Activated CD4-positive, alpha-beta T cell treated with anti-CD3 and anti-CD28 coated beads, Interleukin-2, amount 10 ng/mL, durations not matched to agents 24 days and 14 days (primary cell): ENCODE data around the gene NRDE2. TPM values are rescaled to one million over a fixed set of nuclear protein-coding genes. Genes with fewer than 3 reads are reported as not detected.
A peak's percentile ranks its signal among the peaks of the same experiment; 100 is the strongest.

Source experiments
- DNase-seq: peaks from one replicate; pipeline ENCODE4 v3.0.0; 2022
- H3K27ac Mint-ChIP-seq: one replicate; pipeline ENCODE4 v1.8.0; 2022; ENCODE audit warnings: mild to moderate bottlenecking, mixed read lengths
- H3K27me3 Mint-ChIP-seq: one replicate; pipeline ENCODE4 v1.8.0; 2022; ENCODE audit warnings: mixed read lengths
- H3K36me3 Mint-ChIP-seq: one replicate; pipeline ENCODE4 v1.8.0; 2022; ENCODE audit warnings: low read depth, mild to moderate bottlenecking, mixed read lengths
- H3K4me1 Mint-ChIP-seq: one replicate; pipeline ENCODE4 v1.8.0; 2021; ENCODE audit warnings: mixed read lengths
- H3K4me3 Mint-ChIP-seq: one replicate; pipeline ENCODE4 v1.8.0; 2022; ENCODE audit warnings: mild to moderate bottlenecking, moderate library complexity, mixed read lengths
- H3K9me3 Mint-ChIP-seq: one replicate; pipeline ENCODE4 v1.8.0; 2021; ENCODE audit warnings: mixed read lengths
- intact Hi-C: fragments of 100-400 bp; cut with micrococcal nuclease; formaldehyde crosslinking; loops from one replicate; pipeline ENCODE4 v1.15.1; 2023
- total RNA-seq: library from RNA; stranded (reverse); gene quantifications from 2 replicates; pipeline ENCODE4 v1.2.3, GENCODE V29; 2022

Gene NRDE2
- total RNA-seq, 1 donor from 2014 or later = 22.8 TPM

DNA sequence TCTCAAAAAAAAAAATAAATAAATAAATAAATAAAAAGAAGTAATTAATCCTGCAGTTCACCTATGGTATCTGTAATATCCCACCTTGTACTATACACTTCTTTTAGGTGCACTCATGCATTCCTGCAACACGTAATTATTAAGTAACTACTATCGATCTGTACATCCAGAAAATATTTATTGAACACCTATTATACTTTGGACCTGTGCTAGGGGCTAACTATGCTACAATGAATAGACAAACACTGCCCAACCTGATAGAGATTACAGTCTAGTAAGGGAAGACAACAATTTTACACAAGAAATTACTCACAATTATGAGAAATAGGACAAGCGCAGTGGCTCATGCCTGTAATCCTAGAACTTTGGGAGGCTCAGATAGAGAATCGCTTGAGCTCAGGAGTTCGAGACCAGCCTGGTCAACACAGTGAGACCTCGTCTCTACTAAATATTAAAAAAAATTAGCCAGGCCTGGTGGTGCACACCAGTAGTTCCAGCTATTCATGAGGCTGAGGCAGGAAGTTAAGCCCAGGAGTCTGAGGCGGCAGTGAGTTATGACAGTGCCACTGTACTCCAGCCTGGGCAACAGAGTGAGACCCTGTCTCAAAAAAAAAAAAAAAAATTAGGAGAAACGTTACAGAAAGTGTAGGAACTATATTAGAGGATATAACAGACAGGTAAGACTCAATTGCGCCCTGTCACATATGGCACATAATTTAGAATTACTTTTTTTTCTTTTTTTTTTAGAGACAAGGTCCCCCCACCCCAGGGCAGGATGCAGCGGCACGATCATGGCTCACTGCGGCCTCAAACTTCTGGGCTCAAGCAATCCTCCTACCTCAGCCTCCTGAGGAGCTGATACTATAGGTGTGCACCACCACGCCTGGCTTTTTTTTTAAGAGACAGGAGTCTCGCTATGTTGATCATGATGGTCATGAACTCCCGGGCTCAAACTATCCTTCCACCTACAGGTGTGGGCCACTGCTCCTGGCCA is 1.2 kb downstream of the NRDE2 start:
- Mint-ChIP-seq H3K4me3 (peak overlapping the region; percentile 95), H3K9me3 (peaks cover 7% of the 10 kb centered on the region), H3K27ac (peak overlapping the region; percentile 93), H3K36me3 (peaks cover 8% of the 10 kb centered on the region), H3K27me3 (peaks cover 15% of the 10 kb centered on the region), H3K4me1 (peaks cover 18% of the 10 kb centered on the region)
- intact Hi-C loops = loop anchor here (1.0 to 10.0 kb wide), 5 partner anchors 53 to 1508 kb away; partner anchors contain the start of genes PSMC1 and TTC8
- no peak for DNase-seq

DNA sequence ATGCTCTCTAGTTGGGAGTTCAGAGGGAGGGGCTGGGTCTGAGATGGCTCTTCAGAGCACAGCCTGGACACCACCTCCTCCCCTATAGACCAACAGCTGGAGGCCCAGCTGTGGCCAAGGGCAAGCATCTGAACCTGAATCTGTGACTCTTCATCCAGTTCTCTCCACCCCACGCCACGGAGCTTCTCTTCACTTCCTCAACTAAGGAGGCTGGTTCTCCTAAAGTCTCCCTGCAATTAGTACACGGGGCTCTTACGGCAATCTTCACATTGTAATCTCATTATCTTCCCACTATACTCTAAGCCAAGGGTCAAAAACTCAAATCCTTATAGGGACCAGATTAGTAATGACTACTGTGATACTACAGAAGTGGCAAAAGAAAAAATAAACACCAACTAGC is 9.8 kb downstream of the NRDE2 start:
- intact Hi-C loops = no loop called here
- peaks cover 12% of the 10 kb centered on the region for H3K4me1 Mint-ChIP-seq
- H3K27me3 Mint-ChIP-seq = no peaks in the 10 kb centered on the region
- no peaks in the 10 kb centered on the region for H3K9me3 Mint-ChIP-seq
- H3K27ac Mint-ChIP-seq = no peak overlapping the region
- H3K36me3 Mint-ChIP-seq = peaks cover 24% of the 10 kb centered on the region
- DNase-seq = no peak
- no peak overlapping the region for H3K4me3 Mint-ChIP-seq

DNA sequence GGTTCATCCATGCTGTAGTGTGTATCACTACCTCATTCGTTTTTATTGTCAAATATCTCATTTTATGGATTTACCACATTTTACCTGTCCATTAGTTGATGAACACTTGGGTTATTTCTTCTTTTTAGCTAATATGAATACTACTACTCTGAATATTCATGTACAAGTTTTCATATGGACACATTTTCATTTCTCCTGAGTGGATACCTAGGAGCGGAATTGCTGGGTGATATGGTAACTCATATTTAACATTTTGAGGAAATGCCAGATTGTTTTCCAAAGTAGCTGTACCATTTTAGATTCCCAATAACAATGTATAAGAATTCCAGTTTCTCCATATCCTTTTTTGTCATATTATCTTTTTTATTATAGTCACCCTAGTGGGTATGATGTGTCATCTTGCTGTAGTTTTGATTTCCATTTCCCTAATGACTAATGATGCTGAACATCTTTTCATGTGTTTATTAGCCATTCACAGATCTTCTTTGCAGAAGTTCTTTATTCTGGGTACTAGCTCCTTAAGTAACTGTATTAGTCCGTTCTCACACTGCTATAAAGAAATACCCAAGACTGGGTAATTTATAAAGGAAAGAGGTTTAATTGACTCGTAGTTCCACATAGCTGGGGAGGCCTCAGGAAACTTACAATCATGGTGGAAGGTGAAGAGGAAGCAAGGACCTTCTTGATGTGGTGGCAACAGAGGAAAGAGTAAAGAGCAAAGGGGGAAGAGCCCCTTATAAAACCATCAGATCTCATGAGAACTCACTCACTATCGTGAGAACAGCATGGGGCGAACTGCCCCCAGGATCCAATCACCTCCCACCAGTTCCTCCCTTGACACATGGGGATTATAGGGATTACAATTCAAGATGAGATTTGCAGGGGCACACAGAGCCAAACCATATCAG is 11.9 kb downstream of the NRDE2 start:
- H3K27ac Mint-ChIP-seq = no peak overlapping the region
- H3K27me3 Mint-ChIP-seq = no peaks in the 10 kb centered on the region
- H3K9me3 Mint-ChIP-seq = no peaks in the 10 kb centered on the region
- DNase-seq = no peak
- intact Hi-C loops = no loop called here
- no peak overlapping the region for H3K4me3 Mint-ChIP-seq
- peaks cover 12% of the 10 kb centered on the region for H3K4me1 Mint-ChIP-seq
- peaks cover 31% of the 10 kb centered on the region for H3K36me3 Mint-ChIP-seq

DNA sequence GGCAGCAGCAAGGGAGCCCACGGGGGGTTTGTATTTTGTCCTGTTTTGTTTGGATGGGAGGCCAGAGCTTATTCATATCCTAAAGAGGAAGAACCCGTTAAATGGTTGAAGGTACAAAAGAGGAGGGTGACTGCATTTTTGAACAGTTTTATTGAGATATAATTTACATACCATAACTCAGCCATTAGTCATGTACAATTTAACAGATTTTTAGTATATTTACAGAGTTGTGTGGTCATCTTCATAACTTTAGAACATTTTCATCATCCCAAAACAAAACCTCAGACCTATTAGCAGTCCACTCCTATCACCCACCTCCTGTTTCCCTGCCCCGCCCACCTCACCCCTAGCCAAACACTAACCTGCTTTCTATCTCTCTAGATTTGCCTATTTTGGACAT is 12.6 kb downstream of the NRDE2 start:
- DNase-seq = no peak
- H3K4me3 Mint-ChIP-seq = no peak overlapping the region
- peaks cover 12% of the 10 kb centered on the region for H3K4me1 Mint-ChIP-seq
- H3K27ac Mint-ChIP-seq = no peak overlapping the region
- H3K27me3 Mint-ChIP-seq = no peaks in the 10 kb centered on the region
- H3K36me3 Mint-ChIP-seq = peaks cover 31% of the 10 kb centered on the region
- intact Hi-C loops = no loop called here
- no peaks in the 10 kb centered on the region for H3K9me3 Mint-ChIP-seq

DNA sequence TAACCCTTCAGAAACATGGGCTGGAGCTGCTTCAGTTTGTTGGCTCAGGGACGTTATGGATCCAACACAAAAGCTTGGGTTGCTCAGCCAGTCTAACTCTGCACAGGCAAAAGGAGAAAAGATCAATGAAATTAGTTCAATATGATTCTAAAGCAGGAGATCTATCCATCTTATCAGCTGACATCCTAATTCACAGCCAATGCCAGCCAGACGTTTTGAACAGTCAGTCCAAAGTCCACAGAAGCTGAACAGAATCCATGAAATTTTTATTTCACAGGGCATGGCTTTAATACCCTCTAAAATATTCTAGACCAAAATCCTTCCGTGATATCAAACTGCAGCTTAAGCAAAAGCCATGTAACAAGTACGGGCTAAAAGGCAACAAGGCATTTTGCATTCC is 13.7 kb downstream of the NRDE2 start:
- no peak for DNase-seq
- intact Hi-C loops = no loop called here
- Mint-ChIP-seq H3K27ac (no peak overlapping the region), H3K4me3 (no peak overlapping the region), H3K36me3 (peaks cover 35% of the 10 kb centered on the region), H3K4me1 (peaks cover 10% of the 10 kb centered on the region), H3K27me3 (no peaks in the 10 kb centered on the region), H3K9me3 (no peaks in the 10 kb centered on the region)

DNA sequence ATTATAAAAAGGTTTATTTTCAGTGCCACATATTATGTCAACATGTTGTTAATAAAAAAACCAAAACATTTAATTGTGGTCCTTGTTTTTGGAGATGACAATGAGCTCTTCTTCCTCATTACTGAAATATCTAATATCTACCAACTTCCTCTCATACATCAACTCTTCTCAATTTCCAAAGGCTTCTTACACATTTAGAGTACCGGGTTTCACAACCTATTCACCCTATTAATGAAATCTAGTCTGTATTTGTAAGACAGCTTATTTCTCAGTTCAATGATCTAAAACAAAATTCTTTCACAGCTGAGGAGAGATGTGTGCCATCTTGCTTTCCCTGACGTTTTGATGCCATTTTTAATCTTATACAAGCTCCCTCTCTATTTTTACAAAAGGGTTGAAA is 14.5 kb downstream of the NRDE2 start:
- no peak for DNase-seq
- Mint-ChIP-seq H3K9me3 (no peaks in the 10 kb centered on the region), H3K36me3 (peaks cover 35% of the 10 kb centered on the region), H3K27ac (no peak overlapping the region), H3K27me3 (no peaks in the 10 kb centered on the region), H3K4me1 (peaks cover 10% of the 10 kb centered on the region), H3K4me3 (no peak overlapping the region)
- intact Hi-C loops = no loop called here

DNA sequence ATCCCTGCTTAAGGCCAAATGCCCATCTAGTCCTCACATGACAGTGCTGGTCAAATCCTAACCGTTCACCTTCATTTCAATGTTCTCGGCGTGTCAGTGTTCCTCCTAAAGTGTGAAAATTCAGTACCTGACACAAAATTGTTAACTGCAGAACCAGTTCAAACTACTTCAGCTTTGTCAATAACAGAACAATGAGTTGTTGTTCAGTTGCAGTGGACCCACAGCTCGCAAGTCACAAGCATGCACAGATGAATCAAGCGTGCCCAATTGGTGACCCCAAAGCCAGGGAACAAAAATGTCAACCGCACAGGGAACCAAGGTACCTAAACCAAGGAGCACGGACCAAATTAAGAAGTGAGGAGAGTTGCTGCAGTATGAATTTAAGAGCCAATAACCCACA is 23.2 kb downstream of the NRDE2 start:
- DNase-seq = no peak
- H3K4me3 Mint-ChIP-seq = no peak overlapping the region
- H3K4me1 Mint-ChIP-seq = peaks cover 5% of the 10 kb centered on the region
- H3K27ac Mint-ChIP-seq = no peak overlapping the region
- H3K36me3 Mint-ChIP-seq = peaks cover 32% of the 10 kb centered on the region
- H3K27me3 Mint-ChIP-seq = no peaks in the 10 kb centered on the region
- H3K9me3 Mint-ChIP-seq = no peaks in the 10 kb centered on the region
- intact Hi-C loops = no loop called here

DNA sequence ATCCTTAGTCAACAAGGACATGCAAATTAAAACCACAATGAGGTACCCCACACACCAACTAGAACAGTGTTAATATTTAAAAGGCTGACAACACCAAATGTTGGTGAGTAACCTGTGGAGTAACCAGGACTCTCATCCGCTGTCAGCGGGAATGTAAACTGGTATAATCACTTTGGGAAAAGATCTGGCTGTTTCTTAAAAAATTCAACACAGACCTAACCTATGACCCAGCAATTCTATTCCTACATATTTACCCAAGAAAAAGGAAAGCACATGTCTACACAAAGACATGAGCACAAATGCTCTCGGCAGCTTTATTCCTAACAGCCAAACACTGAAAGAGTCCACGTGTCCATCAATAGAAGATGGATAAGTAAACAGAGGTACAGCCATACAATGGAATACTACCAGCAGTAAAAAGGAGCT is 26.6 kb downstream of the NRDE2 start:
- Mint-ChIP-seq H3K27me3 (no peaks in the 10 kb centered on the region), H3K36me3 (peaks cover 33% of the 10 kb centered on the region), H3K27ac (no peak overlapping the region), H3K4me1 (peaks cover 12% of the 10 kb centered on the region), H3K9me3 (no peaks in the 10 kb centered on the region), H3K4me3 (no peak overlapping the region)
- no peak for DNase-seq
- intact Hi-C loops = no loop called here

DNA sequence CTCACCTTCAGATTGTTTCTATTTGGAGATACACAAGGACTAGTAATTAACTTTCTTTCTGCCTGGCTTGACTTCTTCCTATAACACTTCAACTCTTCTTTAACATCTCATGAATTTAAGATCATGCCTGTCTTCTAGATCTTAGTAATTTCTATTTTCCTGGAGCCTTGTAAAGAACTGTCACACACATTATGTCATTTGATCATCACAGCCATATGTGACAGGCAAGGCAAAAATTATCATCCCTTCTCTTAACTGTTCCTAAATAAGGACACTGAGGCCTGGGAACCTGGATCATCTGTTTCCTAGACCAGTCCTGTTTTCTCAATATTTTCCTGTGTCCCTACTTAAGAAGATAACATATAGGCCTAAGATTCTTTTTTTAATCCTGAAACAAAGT is 27.2 kb downstream of the NRDE2 start:
- peaks cover 33% of the 10 kb centered on the region for H3K36me3 Mint-ChIP-seq
- no peak for DNase-seq
- no peaks in the 10 kb centered on the region for H3K27me3 Mint-ChIP-seq
- H3K4me1 Mint-ChIP-seq = peaks cover 12% of the 10 kb centered on the region
- intact Hi-C loops = no loop called here
- H3K4me3 Mint-ChIP-seq = no peak overlapping the region
- no peak overlapping the region for H3K27ac Mint-ChIP-seq
- H3K9me3 Mint-ChIP-seq = no peaks in the 10 kb centered on the region

DNA sequence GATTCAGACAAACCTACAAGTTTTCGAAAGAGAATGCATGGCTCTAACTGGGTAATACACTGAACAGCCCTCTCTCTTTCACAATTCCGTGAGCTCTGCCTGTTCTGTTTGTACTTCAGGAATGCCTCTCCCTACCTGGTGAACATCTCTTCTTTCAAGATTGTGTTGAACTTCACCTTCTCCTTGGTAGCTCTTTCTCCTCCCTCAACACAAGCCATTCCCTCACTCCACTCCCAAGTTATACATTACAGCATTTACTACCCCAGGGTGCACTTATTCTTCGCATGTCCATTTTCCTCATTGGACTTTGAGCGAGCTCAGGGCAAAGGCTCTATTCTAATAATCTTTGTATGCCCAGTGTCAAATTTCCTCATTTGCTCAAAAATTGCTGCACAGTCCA is 28.3 kb downstream of the NRDE2 start:
- Mint-ChIP-seq H3K27ac (no peak overlapping the region), H3K9me3 (no peaks in the 10 kb centered on the region), H3K4me1 (peaks cover 12% of the 10 kb centered on the region), H3K4me3 (no peak overlapping the region), H3K27me3 (no peaks in the 10 kb centered on the region), H3K36me3 (peaks cover 26% of the 10 kb centered on the region)
- intact Hi-C loops = no loop called here
- no peak for DNase-seq

DNA sequence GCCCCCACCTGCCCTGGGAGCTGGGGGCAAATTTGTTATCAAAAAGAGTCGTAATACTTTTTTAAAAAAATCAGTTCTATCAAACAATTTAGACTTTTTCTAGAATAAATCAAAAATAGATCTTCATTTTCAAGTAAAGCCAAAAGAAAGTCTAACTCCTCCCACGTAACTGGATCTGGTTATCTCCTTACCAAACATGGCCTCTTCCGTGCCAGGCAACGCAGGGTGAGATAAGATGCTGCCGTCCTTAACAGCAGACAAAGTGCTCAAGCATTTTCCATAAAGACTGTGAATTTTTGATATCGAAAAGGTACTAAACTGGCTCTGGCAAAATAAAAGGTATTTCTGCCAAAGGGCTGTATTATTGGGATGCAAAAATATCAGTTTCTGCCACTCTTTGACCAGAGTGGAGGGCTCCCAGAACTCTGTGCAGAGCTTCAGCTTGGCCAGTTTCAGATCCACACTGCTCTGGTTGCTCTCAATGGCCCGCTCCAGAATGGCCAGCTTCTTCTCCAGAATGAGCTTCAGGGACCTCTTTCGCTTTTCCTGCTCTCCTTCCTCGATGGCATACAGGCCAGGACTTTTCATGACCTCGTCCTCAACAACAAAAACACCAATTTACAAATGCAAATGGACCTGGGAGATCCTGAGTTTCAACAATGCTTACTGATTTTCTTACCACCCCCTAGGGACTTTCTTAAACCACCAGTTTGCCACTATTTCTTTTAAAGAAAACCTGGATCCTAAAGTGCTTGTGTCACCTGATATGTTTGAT is 29.0 kb downstream of the NRDE2 start:
- intact Hi-C loops = no loop called here
- peaks cover 25% of the 10 kb centered on the region for H3K36me3 Mint-ChIP-seq
- no peak for DNase-seq
- H3K4me3 Mint-ChIP-seq = no peak overlapping the region
- no peaks in the 10 kb centered on the region for H3K27me3 Mint-ChIP-seq
- H3K27ac Mint-ChIP-seq = no peak overlapping the region
- H3K4me1 Mint-ChIP-seq = peaks cover 12% of the 10 kb centered on the region
- H3K9me3 Mint-ChIP-seq = no peaks in the 10 kb centered on the region

DNA sequence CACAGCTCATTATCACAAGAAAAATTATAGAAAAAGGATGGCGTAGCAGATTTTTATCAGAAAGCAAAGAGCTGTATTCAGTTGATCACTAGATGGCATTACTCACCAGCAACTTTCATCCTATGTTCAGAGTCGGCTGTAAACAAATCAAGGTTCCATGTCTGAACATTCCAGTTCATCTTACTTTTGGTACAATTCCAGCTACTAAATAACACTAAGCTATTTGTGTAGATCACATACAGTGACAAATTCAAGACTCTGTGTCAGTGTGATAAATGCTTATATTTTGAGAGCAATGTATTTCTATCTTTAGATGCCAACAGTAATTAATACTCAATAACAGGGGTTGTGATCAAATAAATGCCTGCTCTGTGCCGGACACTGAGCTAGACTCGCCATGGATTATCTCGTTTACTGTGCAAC is 30.1 kb downstream of the NRDE2 start:
- H3K27me3 Mint-ChIP-seq = no peaks in the 10 kb centered on the region
- intact Hi-C loops = loop anchor here (2.0 kb wide), 2 partner anchors 217 to 395 kb away; no protein-coding TSS in a partner anchor
- H3K4me3 Mint-ChIP-seq = no peak overlapping the region
- H3K36me3 Mint-ChIP-seq = peaks cover 24% of the 10 kb centered on the region
- no peaks in the 10 kb centered on the region for H3K9me3 Mint-ChIP-seq
- no peak for DNase-seq
- peaks cover 12% of the 10 kb centered on the region for H3K4me1 Mint-ChIP-seq
- peak overlapping the region; percentile 6 for H3K27ac Mint-ChIP-seq

DNA sequence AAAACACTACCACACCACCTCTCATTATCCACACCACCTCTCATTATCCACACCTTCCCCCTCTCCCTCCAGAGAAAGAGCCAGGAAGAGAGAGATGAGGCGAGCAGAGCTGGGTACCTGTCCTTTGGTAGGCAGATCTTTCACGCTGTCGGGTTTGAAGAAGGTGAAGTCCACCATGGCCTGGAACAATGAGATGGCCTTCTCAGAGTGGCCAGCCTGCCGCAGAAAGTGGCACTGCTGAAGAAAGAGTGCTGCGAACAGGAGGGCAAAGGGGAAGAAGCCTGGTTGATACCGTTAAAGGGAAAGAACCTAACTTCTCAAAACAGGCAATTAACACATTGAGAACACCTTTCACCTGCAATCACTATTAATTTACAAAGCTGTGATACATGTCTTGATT is 30.6 kb downstream of the NRDE2 start:
- intact Hi-C loops = loop anchor here (2.0 kb wide), 2 partner anchors 218 to 396 kb away; no protein-coding TSS in a partner anchor
- peak overlapping the region; percentile 5 for H3K4me3 Mint-ChIP-seq
- peaks cover 12% of the 10 kb centered on the region for H3K4me1 Mint-ChIP-seq
- H3K9me3 Mint-ChIP-seq = no peaks in the 10 kb centered on the region
- no peaks in the 10 kb centered on the region for H3K27me3 Mint-ChIP-seq
- peaks cover 26% of the 10 kb centered on the region for H3K36me3 Mint-ChIP-seq
- H3K27ac Mint-ChIP-seq = peak overlapping the region; percentile 78
- DNase-seq = no peak
